Dermis blood vessel endothelial cell (primary cell): ENCODE data around the gene SH3BP2. TPM values are rescaled to one million over a fixed set of nuclear protein-coding genes. Genes with fewer than 3 reads are reported as not detected.

Source experiments
- DNase-seq: peaks from one replicate; pipeline ENCODE4 v3.0.0; 2010
- total RNA-seq: library from RNA; depleted of rRNA; stranded (reverse); fragments of >200 nt; gene quantifications from 2 replicates; pipeline ENCODE4 v1.2.3, GENCODE V29; 2014

Gene SH3BP2
- total RNA-seq, 1 donor from 2014 or later = 26.4 TPM

DNA sequence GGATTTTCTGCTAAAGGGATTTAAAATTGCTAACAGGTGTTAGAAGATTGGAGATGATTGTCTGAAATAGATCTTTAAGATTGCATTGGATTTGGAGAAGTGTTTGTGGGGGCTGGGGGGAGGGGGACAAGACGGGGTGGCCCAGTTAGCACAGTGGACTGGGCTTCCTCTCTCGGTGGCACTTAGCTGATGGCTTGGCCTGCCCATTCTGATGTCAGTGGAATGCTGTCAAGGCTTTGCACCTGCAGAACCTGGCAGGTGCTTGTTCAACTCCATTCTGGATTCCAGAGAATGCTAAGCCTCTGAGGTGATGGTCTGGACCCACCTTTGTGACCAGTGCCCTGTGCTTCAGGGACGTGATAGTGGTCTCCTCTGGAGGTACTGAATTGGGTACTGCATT lies 94.5 kb downstream of the SH3BP2 start:
- DNase-seq = no peak

DNA sequence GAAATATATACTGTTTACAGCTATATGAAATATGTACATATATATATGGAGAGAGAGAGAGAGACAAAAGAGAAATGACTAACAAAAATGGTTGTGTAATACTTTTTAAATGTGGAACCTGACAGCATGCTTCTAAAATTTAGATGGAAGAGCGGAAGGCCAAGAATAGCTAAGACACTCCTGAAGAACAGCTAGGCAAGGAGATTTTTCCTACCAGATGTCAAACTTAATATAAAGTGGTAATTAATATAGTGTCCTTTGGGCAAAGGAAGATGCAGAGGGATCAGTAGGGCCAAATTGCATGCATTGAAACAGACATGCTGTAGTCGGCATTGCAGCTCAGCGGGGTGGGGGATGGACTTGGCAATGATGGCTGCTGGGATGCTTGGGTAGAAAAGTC lies 96.0 kb downstream of the SH3BP2 start:
- no peak for DNase-seq

Other genes starting within 250 kb of the SH3BP2 start
- gene TNIP2, start 36.7 kb upstream of the SH3BP2 start, total RNA-seq = 119 and 122 TPM in 2 replicates
- gene ADD1, start 50.8 kb downstream of the SH3BP2 start, total RNA-seq = 168 and 270 TPM in 2 replicates
- gene NOP14, start 170.3 kb downstream of the SH3BP2 start, total RNA-seq = 18.5 and 32.4 TPM in 2 replicates
- gene GRK4, start 170.5 kb downstream of the SH3BP2 start, total RNA-seq = 3.4 and 4.4 TPM in 2 replicates